KMS-11 (cell line): Measurements from ENCODE around the gene RPUSD4.

ENCODE experiments used
- H2AFZ ChIP-seq: fragments of 200-600 bp; sonication (generic); 2 replicates; pipeline ENCODE4 v1.6.1; 2016; ENCODE audit warnings: antibody characterized with exemption, mixed run types, low read depth
- H3K27ac ChIP-seq: fragments of 200-600 bp; sonication (generic); 2 replicates; pipeline ENCODE4 v1.6.1; 2016; ENCODE audit warnings: mild to moderate bottlenecking, mixed run types
- H3K27me3 ChIP-seq: fragments of 200-600 bp; sonication (generic); 2 replicates; pipeline ENCODE4 v1.6.1; 2017; ENCODE audit warnings: mild to moderate bottlenecking, low read depth, mixed run types, moderate library complexity; ENCODE audit not compliant: insufficient read depth
- H3K36me3 ChIP-seq: fragments of 200-600 bp; sonication (generic); 2 replicates; pipeline ENCODE4 v1.6.1; 2017; ENCODE audit warnings: mild to moderate bottlenecking, mixed run types; ENCODE audit not compliant: insufficient read depth
- H3K4me1 ChIP-seq: fragments of 200-600 bp; sonication (generic); 2 replicates; pipeline ENCODE4 v1.6.1; 2016; ENCODE audit warnings: mild to moderate bottlenecking, low read depth, mixed run types; ENCODE audit not compliant: poor library complexity, severe bottlenecking
- H3K4me2 ChIP-seq: fragments of 200-600 bp; sonication (generic); 2 replicates; pipeline ENCODE4 v1.7.0; 2016; ENCODE audit warnings: mild to moderate bottlenecking, mixed run types
- H3K4me3 ChIP-seq: fragments of 200-600 bp; sonication (generic); IDR thresholded peaks from 2 replicates; pipeline ENCODE4 v1.6.1; 2017; ENCODE audit warnings: low read depth, low read length, mixed read lengths; ENCODE audit not compliant: insufficient read depth
- H3K79me2 ChIP-seq: fragments of 200-600 bp; sonication (generic); 2 replicates; pipeline ENCODE4 v1.6.1; 2016; ENCODE audit warnings: low read depth, mixed run types; ENCODE audit not compliant: insufficient read depth
- H3K9ac ChIP-seq: fragments of 200-600 bp; sonication (generic); 2 replicates; pipeline ENCODE4 v1.6.1; 2016; ENCODE audit warnings: mild to moderate bottlenecking, mixed run types
- H4K20me1 ChIP-seq: fragments of 200-600 bp; sonication (generic); 2 replicates; pipeline ENCODE4 v1.6.1; 2016; ENCODE audit warnings: mild to moderate bottlenecking, mixed run types; ENCODE audit not compliant: insufficient read depth
- CTCF ChIP-seq: fragments of 200-600 bp; sonication (generic); conservative IDR thresholded peaks from 2 replicates; pipeline ENCODE4 v1.6.1; 2017; ENCODE audit warnings: low read depth, mild to moderate bottlenecking, antibody characterized with exemption, low read length, moderate library complexity, mixed read lengths

The RPUSD4 gene

GRCh38 chr11:126153972-126154371, 57.5 kb downstream of the RPUSD4 start:
- no peak overlapping the region for H3K4me2 ChIP-seq
- TF ChIP-seq CTCF = no peak
- no peaks in the 10 kb centered on the region for H3K36me3 ChIP-seq
- no peak overlapping the region for H3K9ac ChIP-seq
- no peak overlapping the region for H2AFZ ChIP-seq
- peaks cover 14% of the 10 kb centered on the region for H3K4me1 ChIP-seq
- no peaks in the 10 kb centered on the region for H3K27me3 ChIP-seq
- no peak overlapping the region for H3K27ac ChIP-seq
- H3K79me2 ChIP-seq = no peaks in the 10 kb centered on the region
- H4K20me1 ChIP-seq = no peaks in the 10 kb centered on the region
- H3K4me3 ChIP-seq = no peak overlapping the region

GRCh38 chr11:126153006-126153405, 58.4 kb downstream of the RPUSD4 start:
- no peak overlapping the region for H3K4me2 ChIP-seq
- H3K79me2 ChIP-seq = no peaks in the 10 kb centered on the region
- no peak overlapping the region for H3K9ac ChIP-seq
- H3K36me3 ChIP-seq = no peaks in the 10 kb centered on the region
- no peak overlapping the region for H3K27ac ChIP-seq
- H3K4me3 ChIP-seq = no peak overlapping the region
- peaks cover 8% of the 10 kb centered on the region for H3K4me1 ChIP-seq
- no peaks in the 10 kb centered on the region for H4K20me1 ChIP-seq
- no peak overlapping the region for H2AFZ ChIP-seq
- no peaks in the 10 kb centered on the region for H3K27me3 ChIP-seq
- TF ChIP-seq CTCF = no peak

GRCh38 chr11:126152586-126152985, 58.9 kb downstream of the RPUSD4 start:
- H3K9ac ChIP-seq = no peak overlapping the region
- H3K4me2 ChIP-seq = no peak overlapping the region
- no peak overlapping the region for H3K27ac ChIP-seq
- no peaks in the 10 kb centered on the region for H4K20me1 ChIP-seq
- peaks cover 4% of the 10 kb centered on the region for H3K4me1 ChIP-seq
- no peak for TF ChIP-seq CTCF
- H3K36me3 ChIP-seq = no peaks in the 10 kb centered on the region
- H2AFZ ChIP-seq = no peak overlapping the region
- no peaks in the 10 kb centered on the region for H3K27me3 ChIP-seq
- H3K4me3 ChIP-seq = no peak overlapping the region
- no peaks in the 10 kb centered on the region for H3K79me2 ChIP-seq

GRCh38 chr11:126152152-126152551, 59.3 kb downstream of the RPUSD4 start:
- Histone ChIP-seq H3K36me3 (no peaks in the 10 kb centered on the region), H3K27ac (no peak overlapping the region), H3K4me1 (no peaks in the 10 kb centered on the region), H3K9ac (no peak overlapping the region), H2AFZ (no peak overlapping the region), H3K4me3 (no peak overlapping the region), H3K4me2 (no peak overlapping the region), H3K27me3 (no peaks in the 10 kb centered on the region), H4K20me1 (no peaks in the 10 kb centered on the region), H3K79me2 (no peaks in the 10 kb centered on the region)
- no peak for TF ChIP-seq CTCF
